Spinal cord (tissue), 10 donors: Measurements from ENCODE around the gene SERTAD2. TPM values are rescaled to one million over a fixed set of nuclear protein-coding genes. Genes with fewer than 3 reads are reported as not detected.

ENCODE experiments used
- DNase-seq, 6 donors: peaks; one replicate each; pipeline versions ENCODE4 v3.0.0 to v3.0.0-alpha.2; 2013 to 2015; ENCODE audit warnings: low spot score in 6 of 6, low read depth in 4 of 6
- H3K27ac ChIP-seq: one replicate; pipeline ENCODE4 v1.5.1; 2013; ENCODE audit warnings: low read depth, low read length, control low read depth
- H3K27me3 ChIP-seq: one replicate; pipeline ENCODE4 v1.6.1; 2013; ENCODE audit warnings: low read length; ENCODE audit not compliant: control insufficient read depth, insufficient read depth
- H3K36me3 ChIP-seq: one replicate; pipeline ENCODE4 v1.6.1; 2013; ENCODE audit warnings: low read length; ENCODE audit not compliant: control insufficient read depth, insufficient read depth
- H3K4me1 ChIP-seq: one replicate; pipeline ENCODE4 v1.6.1; 2013; ENCODE audit warnings: low read length; ENCODE audit not compliant: control insufficient read depth, insufficient read depth
- H3K4me3 ChIP-seq: one replicate; pipeline ENCODE4 v1.5.1; 2013; ENCODE audit warnings: low read depth, low read length, control low read depth
- H3K9me3 ChIP-seq: one replicate; pipeline ENCODE4 v1.6.1; 2013; ENCODE audit warnings: low read length; ENCODE audit not compliant: control insufficient read depth, insufficient read depth
- WGBS: methylation state at CpG from one replicate; pipeline ENCODE4 v1.1.5; 2013; ENCODE audit warnings: missing lambda C conversion rate; ENCODE audit not compliant: insufficient coverage; 5-methylcytosine and 5-hydroxymethylcytosine counted together
- polyA plus RNA-seq, 2 donors: library from polyadenylated mRNA; unstranded; fragments of 120-200 nt; gene quantifications; one replicate each; pipeline ENCODE4 v1.2.1, GENCODE V29; 2013; ENCODE audit not compliant: insufficient read length in 2 of 2
- total RNA-seq, 2 donors: library from RNA; depleted of rRNA in 1 of 2; stranded (reverse); fragments of 120-200 nt in 1 of 2; fragments of >200 nt in 1 of 2; gene quantifications; one replicate each; pipeline versions ENCODE4 v1.2.3 to v1.2.4, GENCODE V29; 2013 to 2014
- donor health status: healthy.

The SERTAD2 gene
- total and polyA plus RNA-seq, 4 donors = 5.0 to 15.4 (median 9.7) TPM

GRCh38 chr2:64631771-64632170, 21.9 kb downstream of the SERTAD2 start:
- WGBS = 96% methylated on average over 2 of the region's 3 CpGs
- Histone ChIP-seq H3K4me1 (peaks cover 37% of the 10 kb centered on the region), H3K27me3 (no peaks in the 10 kb centered on the region), H3K27ac (no peak overlapping the region), H3K36me3 (peaks cover 17% of the 10 kb centered on the region), H3K9me3 (no peaks in the 10 kb centered on the region), H3K4me3 (no peak overlapping the region)
- DNase-seq = no peak

GRCh38 chr2:64630752-64631151, 23.0 kb downstream of the SERTAD2 start:
- no peak for DNase-seq
- no peaks in the 10 kb centered on the region for H3K27me3 ChIP-seq
- H3K27ac ChIP-seq = no peak overlapping the region
- no peak overlapping the region for H3K4me3 ChIP-seq
- peaks cover 8% of the 10 kb centered on the region for H3K36me3 ChIP-seq
- H3K4me1 ChIP-seq = peaks cover 42% of the 10 kb centered on the region
- no peaks in the 10 kb centered on the region for H3K9me3 ChIP-seq
- WGBS = 98% methylated on average over 10 of the region's 10 CpGs

- H3K36me3 ChIP-seq = peaks cover 8% of the 10 kb centered on the region
- peaks cover 41% of the 10 kb centered on the region for H3K4me1 ChIP-seq
- no peaks in the 10 kb centered on the region for H3K9me3 ChIP-seq
- 93% methylated on average over 5 of the region's 7 CpGs for WGBS
- no peak for DNase-seq
- H3K27ac ChIP-seq = no peak overlapping the region
- H3K4me3 ChIP-seq = no peak overlapping the region
- H3K27me3 ChIP-seq = no peaks in the 10 kb centered on the region
These were observed 23.8 kb downstream of the SERTAD2 start for GRCh38 chr2:64629875-64630274.

- Histone ChIP-seq H3K4me3 (no peak overlapping the region), H3K36me3 (peaks cover 8% of the 10 kb centered on the region), H3K27ac (no peak overlapping the region), H3K4me1 (peaks cover 37% of the 10 kb centered on the region), H3K27me3 (no peaks in the 10 kb centered on the region), H3K9me3 (no peaks in the 10 kb centered on the region)
- no peak for DNase-seq
- WGBS = 49% methylated on average over 10 of the region's 10 CpGs
These were observed 24.4 kb downstream of the SERTAD2 start for GRCh38 chr2:64629329-64629781.

GRCh38 chr2:64627860-64628841, 25.6 kb downstream of the SERTAD2 start:
- peak overlapping the region; percentile 58 for H3K27ac ChIP-seq
- WGBS = 78% methylated on average over 8 of the region's 14 CpGs

GRCh38 chr2:64626963-64627760, 26.6 kb downstream of the SERTAD2 start:
- Histone ChIP-seq H3K9me3 (no peaks in the 10 kb centered on the region), H3K36me3 (peaks cover 8% of the 10 kb centered on the region), H3K4me3 (no peak overlapping the region), H3K27ac (peak overlapping the region; percentile 58), H3K27me3 (no peaks in the 10 kb centered on the region), H3K4me1 (peaks cover 48% of the 10 kb centered on the region)
- DNase-seq = peak in 3 of 6 donors; percentile 40 to 83 (median 78)
- 29% methylated on average over 23 of the region's 27 CpGs for WGBS

More at GRCh38 chr2:64627860-64628841, 25.6 kb downstream of the SERTAD2 start:
- H3K4me1 ChIP-seq = peaks cover 40% of the 10 kb centered on the region
- peaks cover 8% of the 10 kb centered on the region for H3K36me3 ChIP-seq
- no peaks in the 10 kb centered on the region for H3K27me3 ChIP-seq
- H3K4me3 ChIP-seq = no peak overlapping the region
- no peaks in the 10 kb centered on the region for H3K9me3 ChIP-seq
- DNase-seq = no peak

GRCh38 chr2:64626146-64626809, 27.4 kb downstream of the SERTAD2 start:
- Histone ChIP-seq H3K9me3 (no peaks in the 10 kb centered on the region), H3K36me3 (peaks cover 6% of the 10 kb centered on the region), H3K4me3 (no peak overlapping the region), H3K4me1 (peaks cover 49% of the 10 kb centered on the region), H3K27ac (no peak overlapping the region), H3K27me3 (no peaks in the 10 kb centered on the region)
- no peak for DNase-seq
- WGBS = 75% methylated on average over 2 of the region's 10 CpGs

- no peaks in the 10 kb centered on the region for H3K9me3 ChIP-seq
- no peak for DNase-seq
- WGBS = 92% methylated on average over 7 of the region's 7 CpGs
- H3K27me3 ChIP-seq = no peaks in the 10 kb centered on the region
- no peak overlapping the region for H3K27ac ChIP-seq
- no peak overlapping the region for H3K4me3 ChIP-seq
- H3K36me3 ChIP-seq = no peaks in the 10 kb centered on the region
- H3K4me1 ChIP-seq = peaks cover 49% of the 10 kb centered on the region
These were observed 28.2 kb downstream of the SERTAD2 start for GRCh38 chr2:64625299-64626145.
